Endometrium (tissue), 2 donors: Measurements from ENCODE around the gene NADSYN1.

Experiments used
- FAIRE-seq: peaks from 2 replicates; lab custom pipeline; 2012; peaks lifted over from hg19 to GRCh38; lab: Jason Lieb, UNC
- donor health status: control.
- donor health status: control.

The NADSYN1 gene

DNA sequence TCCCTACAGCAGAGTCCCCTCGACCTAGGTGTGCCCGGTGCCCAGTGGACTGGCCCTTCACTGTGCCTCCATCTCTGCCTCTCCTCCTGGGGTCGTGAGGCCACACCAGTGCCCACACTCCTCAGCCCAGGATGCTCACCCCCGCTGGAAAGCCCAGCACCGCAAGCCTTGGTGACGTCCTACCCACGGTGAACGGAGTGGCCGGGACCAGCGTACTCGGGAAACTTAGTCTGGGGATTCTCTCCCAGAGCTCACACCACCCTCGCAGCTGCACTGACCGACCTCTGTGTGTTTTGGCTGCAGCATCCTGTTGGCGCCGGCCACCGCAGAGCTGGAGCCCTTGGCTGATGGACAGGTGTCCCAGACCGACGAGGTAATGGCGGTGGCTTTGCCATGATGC, 38.5 kb downstream of the NADSYN1 start:
- FAIRE-seq, result no peak

DNA sequence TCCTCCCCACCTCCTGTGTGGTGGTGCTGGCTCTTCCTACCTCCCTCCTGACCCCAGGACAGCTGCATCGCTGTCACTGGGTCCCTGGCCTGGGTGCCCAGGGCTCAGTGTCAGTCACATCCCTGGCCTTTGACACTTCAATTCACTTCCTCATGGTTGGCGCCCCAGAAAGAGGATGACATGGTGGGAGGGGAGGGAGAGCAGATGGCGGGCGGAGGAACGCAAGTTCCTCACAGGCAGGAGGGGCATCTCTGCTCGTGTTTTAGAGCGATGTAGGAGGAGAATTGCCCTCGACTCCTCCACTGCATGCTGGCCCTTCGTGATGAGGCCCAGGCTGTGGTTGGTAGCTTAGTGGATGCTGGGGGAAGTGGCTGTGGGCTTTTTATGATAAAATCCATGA, 38.9 kb downstream of the NADSYN1 start:
- FAIRE-seq, result no peak

- FAIRE-seq, result no peak
These were observed 42.6 kb downstream of the NADSYN1 start for GRCh38 chr11:71495286-71496230.

- no peak for FAIRE-seq
These were observed 43.4 kb downstream of the NADSYN1 start for GRCh38 chr11:71496421-71496820.

- no peak for FAIRE-seq
These were observed 45.1 kb downstream of the NADSYN1 start for GRCh38 chr11:71498091-71498490.

DNA sequence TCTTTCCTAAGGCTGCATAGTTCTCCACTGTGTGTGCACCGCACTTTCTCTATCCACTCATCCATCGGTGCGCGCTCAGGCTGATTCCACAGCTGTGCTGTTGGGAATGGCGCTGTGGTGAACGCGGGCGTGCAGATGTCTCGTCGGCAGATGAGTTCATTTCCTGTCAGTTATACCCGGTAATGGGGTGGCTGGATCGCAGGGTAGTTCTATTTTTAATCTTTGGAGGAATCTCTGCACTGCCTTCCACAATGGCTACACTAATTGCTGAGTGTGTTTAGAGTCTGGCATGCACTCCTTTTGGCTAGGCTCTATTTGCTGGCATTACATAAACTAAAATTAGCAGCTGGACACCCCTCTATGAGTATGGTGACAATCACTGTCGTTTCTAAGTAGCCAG, 46.1 kb downstream of the NADSYN1 start:
- FAIRE-seq, result no peak

- FAIRE-seq, result no peak
These were observed 46.5 kb downstream of the NADSYN1 start for GRCh38 chr11:71499546-71499945.

- FAIRE-seq, result no peak
These were observed 47.6 kb downstream of the NADSYN1 start for GRCh38 chr11:71500601-71501021.

GRCh38 chr11:71501071-71501985, 48.3 kb downstream of the NADSYN1 start:
- no peak for FAIRE-seq

- no peak for FAIRE-seq
These were observed 49.0 kb downstream of the NADSYN1 start for GRCh38 chr11:71502026-71502425.

- FAIRE-seq, result no peak
These were observed 50.0 kb downstream of the NADSYN1 start for GRCh38 chr11:71502871-71503435.

- no peak for FAIRE-seq
These were observed 51.5 kb downstream of the NADSYN1 start for GRCh38 chr11:71504531-71504930.

DNA sequence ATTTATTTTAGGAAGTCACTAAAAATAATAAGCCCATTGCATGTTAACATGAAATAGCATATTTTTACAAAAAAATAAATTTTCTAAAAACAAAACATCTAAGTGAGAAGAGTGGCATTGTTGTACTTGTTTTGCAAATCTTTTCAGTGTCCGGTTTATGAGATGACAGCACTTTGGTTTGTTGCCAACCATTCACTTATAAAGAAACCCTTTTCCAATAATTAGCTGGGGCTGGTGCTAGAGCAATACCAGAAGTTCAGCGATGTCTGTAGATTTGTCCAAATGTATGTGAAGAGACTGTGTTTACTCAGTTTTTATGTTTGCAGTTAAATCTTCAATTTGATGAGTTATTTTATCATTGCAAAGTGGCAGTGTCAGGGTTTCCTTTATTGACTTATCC, 52.0 kb downstream of the NADSYN1 start:
- no peak for FAIRE-seq

DNA sequence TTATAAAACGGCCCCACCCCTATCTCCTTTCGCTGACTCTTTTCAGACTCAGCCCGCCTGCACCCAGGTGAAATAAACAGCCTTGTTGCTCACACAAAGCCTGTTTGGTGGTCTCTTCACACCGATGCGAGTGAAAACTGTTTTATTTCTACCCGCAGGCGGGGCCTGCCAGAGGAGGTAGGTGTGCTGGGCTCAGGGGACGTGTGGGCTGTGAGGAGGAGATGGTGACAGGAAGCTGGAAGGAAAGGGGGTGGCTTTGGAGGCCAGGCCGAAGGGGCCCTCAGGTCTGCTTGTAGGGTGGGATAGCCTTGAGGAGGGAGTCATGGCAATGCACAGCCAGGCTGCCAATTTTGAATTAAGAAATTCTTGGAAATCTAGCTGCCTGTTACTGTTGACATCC, 52.8 kb downstream of the NADSYN1 start:
- FAIRE-seq, result no peak

- FAIRE-seq, result no peak
These were observed 54.1 kb downstream of the NADSYN1 start for GRCh38 chr11:71507102-71507501.

DNA sequence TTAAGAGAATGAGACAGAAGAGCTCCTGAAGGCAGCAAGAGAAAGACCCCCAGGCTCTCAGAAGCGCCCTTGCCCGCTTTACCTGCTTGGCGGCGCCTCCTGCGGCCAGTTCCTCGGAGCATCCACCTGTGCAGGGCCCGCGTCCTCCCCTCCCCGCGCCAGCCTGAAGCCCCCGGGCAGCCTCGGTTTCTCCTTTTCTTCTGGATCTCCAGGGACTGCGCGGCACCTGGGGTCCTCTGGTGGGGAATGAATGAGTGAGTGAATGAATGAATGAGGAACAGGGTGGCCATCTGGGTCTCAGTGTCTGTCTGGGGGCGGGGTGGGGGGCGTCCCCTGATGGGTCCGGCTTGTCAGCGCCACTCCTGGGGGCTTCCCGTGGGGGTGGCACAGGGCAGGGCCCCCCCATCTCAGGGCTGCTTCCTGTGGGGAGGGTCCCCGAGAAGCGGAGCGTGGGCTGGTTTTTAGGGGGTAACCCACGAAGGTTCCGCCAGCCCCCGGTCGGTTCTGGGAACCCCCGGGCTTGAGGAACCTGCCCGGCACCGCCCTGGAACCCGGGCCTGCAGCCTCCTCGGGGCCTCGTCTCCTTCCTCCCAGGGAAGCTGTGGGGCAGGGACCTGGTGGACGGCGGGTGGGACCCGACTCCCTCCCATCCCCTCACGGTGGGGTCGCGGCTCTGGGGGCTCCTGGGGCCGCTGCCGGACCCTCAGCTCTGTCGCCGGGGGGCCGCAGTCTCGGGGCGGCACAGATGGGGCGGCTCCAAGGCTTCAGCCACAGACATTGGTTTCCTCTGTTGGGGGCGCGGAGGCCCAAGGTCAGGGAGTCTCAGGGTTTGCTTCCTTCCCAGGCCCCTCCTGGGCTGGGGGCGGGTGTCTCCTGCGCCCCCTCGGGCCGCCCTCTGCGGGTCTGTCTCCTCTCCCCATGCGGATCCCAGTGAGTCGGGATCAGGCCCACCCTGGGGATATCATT, 65.8 kb downstream of the NADSYN1 start:
- FAIRE-seq, result no peak

DNA sequence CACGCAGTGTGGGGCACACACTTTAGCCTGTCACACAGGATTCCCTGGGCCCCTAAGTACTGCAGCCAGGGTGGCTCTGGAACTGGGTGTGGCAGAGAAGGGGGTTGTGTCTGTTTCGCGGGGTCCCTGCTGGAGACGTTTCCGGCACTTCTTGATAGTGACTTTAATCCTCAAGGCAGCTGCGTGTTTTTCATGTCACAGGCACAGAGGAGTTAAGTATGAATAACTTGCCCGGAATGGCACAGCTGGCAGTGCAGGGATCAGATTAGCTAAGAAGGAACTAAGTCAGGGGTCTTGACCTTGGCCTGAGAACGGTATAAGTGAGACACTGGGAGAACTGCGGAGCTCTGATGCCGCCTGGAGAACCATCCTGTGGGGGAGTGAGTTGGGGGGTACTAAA, 66.5 kb downstream of the NADSYN1 start:
- no peak for FAIRE-seq

- FAIRE-seq, result no peak
These were observed 72.4 kb downstream of the NADSYN1 start for GRCh38 chr11:71525188-71525937.

- FAIRE-seq, result no peak
These were observed 73.0 kb downstream of the NADSYN1 start for GRCh38 chr11:71525938-71526495.
